ENCODE measurements around the gene GTPBP10. TPM values are rescaled to one million over a fixed set of nuclear protein-coding genes. Genes with fewer than 3 reads are reported as not detected.

Gene GTPBP10
- total and polyA plus RNA-seq, 10 donors, result 13.5 to 43.3 (median 21.7) TPM

DNA sequence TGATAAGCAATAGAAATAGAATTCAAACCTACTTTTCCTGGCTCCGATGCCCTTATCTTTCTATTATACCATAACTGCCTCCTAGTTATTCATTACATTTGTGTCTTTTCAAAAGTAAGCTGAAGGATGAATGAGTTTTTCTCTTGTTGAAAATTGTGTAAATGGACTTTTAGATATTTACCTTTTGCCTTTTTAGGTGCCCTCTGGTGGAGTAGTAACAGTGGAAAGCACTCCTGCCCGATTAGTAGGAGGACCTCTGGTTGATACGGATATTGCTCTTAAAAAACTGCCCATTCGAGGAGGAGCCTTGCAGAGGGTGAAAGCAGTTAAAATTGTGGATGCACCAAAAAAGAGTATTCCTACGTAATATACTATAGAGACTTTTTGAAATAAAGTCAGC lies 36.6 kb upstream of the GTPBP10 start:
- Histone ChIP-seq H3K4me3 (no peak overlapping the region), H3K36me3 (no peaks in the 10 kb centered on the region), H3K9me3 (no peaks in the 10 kb centered on the region), H3K27ac (no peak overlapping the region), H3K4me1 (no peaks in the 10 kb centered on the region), H3K27me3 (replicated peaks in 1 of 7) (no peaks in the 10 kb centered on the region)
- WGBS, 5 donors, result 89 to 92% (median 91%) methylated on average over 5 of the region's 5 CpGs
- no peak for DNase-seq
- TF ChIP-seq POLR2A (IDR thresholded peaks at IDR 0.05) (no peak), POLR2AphosphoS5 (IDR thresholded peaks at IDR 0.05) (no peak)
- TF ChIP-seq, protein P1, sequence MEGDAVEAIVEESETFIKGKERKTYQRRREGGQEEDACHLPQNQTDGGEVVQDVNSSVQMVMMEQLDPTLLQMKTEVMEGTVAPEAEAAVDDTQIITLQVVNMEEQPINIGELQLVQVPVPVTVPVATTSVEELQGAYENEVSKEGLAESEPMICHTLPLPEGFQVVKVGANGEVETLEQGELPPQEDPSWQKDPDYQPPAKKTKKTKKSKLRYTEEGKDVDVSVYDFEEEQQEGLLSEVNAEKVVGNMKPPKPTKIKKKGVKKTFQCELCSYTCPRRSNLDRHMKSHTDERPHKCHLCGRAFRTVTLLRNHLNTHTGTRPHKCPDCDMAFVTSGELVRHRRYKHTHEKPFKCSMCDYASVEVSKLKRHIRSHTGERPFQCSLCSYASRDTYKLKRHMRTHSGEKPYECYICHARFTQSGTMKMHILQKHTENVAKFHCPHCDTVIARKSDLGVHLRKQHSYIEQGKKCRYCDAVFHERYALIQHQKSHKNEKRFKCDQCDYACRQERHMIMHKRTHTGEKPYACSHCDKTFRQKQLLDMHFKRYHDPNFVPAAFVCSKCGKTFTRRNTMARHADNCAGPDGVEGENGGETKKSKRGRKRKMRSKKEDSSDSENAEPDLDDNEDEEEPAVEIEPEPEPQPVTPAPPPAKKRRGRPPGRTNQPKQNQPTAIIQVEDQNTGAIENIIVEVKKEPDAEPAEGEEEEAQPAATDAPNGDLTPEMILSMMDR (IDR thresholded peaks at IDR 0.05 in 8 of 11, conservative IDR thresholded peaks at IDR 0.05 in 3 of 11), result no peak
- intact Hi-C loops (cut with DNase I; ENCODE audit: low total_unique reads), result no loop called here

GRCh38 chr7:90311175-90311574 lies 35.3 kb upstream of the GTPBP10 start:
- H3K4me3 ChIP-seq, result no peak overlapping the region
- no peak for DNase-seq
- no peak overlapping the region for H3K27ac ChIP-seq
- intact Hi-C loops (cut with DNase I; ENCODE audit: low total_unique reads), result no loop called here
- no peaks in the 10 kb centered on the region for H3K36me3 ChIP-seq
- no peaks in the 10 kb centered on the region for H3K27me3 ChIP-seq (replicated peaks in 1 of 7)
- TF ChIP-seq, protein P1 (IDR thresholded peaks at IDR 0.05 in 8 of 11, conservative IDR thresholded peaks at IDR 0.05 in 3 of 11), result no peak
- TF ChIP-seq POLR2A (IDR thresholded peaks at IDR 0.05), result no peak
- no peak for TF ChIP-seq POLR2AphosphoS5 (IDR thresholded peaks at IDR 0.05)
- H3K9me3 ChIP-seq, result no peaks in the 10 kb centered on the region
- H3K4me1 ChIP-seq, result no peaks in the 10 kb centered on the region

DNA sequence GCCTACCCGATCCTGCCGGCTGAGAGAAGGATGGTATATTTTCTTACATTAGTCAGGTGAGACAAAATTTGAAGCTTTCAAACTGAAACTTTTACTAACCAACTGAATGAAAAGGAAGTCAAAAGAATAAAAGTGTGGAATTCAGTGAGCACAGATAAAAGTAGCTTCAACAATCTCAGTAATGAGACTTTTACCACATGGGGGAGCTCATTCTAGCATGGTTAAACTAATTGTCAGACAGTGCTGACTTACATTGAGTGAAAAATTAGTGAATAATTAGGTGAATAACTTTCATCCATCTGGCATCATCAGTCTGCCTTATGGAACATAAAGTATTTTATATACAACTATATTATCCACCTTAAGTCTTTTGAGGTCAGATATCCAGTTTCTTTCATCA lies 33.8 kb upstream of the GTPBP10 start:
- no peaks in the 10 kb centered on the region for H3K4me1 ChIP-seq
- H3K27ac ChIP-seq, result no peak overlapping the region
- no peak overlapping the region for H3K4me3 ChIP-seq
- TF ChIP-seq POLR2A (IDR thresholded peaks at IDR 0.05) (no peak), POLR2AphosphoS5 (IDR thresholded peaks at IDR 0.05) (no peak)
- TF ChIP-seq, protein P1 (IDR thresholded peaks at IDR 0.05 in 8 of 11, conservative IDR thresholded peaks at IDR 0.05 in 3 of 11), result no peak
- DNase-seq, result no peak
- no peaks in the 10 kb centered on the region for H3K9me3 ChIP-seq
- intact Hi-C loops (cut with DNase I; ENCODE audit: low total_unique reads), result no loop called here
- 91 to 94% (median 93%) methylated on average over 2 of the region's 2 CpGs for WGBS, 5 donors
- H3K36me3 ChIP-seq, result no peaks in the 10 kb centered on the region
- H3K27me3 ChIP-seq (replicated peaks in 1 of 7), result peaks cover 0 to 5% (median 0%) of the 10 kb centered on the region in 7 donors

- Histone ChIP-seq H3K4me1 (no peaks in the 10 kb centered on the region), H3K4me3 (no peak overlapping the region), H3K27ac (no peak overlapping the region), H3K36me3 (no peaks in the 10 kb centered on the region), H3K27me3 (replicated peaks in 1 of 7) (peaks cover 0 to 13% (median 0%) of the 10 kb centered on the region in 7 donors), H3K9me3 (no peaks in the 10 kb centered on the region)
- intact Hi-C loops (cut with DNase I; ENCODE audit: low total_unique reads), result no loop called here
- TF ChIP-seq, protein P1 (IDR thresholded peaks at IDR 0.05 in 8 of 11, conservative IDR thresholded peaks at IDR 0.05 in 3 of 11), result no peak
- 66 to 75% (median 70%) methylated on average over 4 of the region's 4 CpGs for WGBS, 5 donors
- DNase-seq, result no peak
Observed at GRCh38 chr7:90313907-90314306, 32.6 kb upstream of the GTPBP10 start.

Measured in spleen (tissue), 11 donors.